ENCODE data around the gene PDLIM5. TPM values are rescaled to one million over a fixed set of nuclear protein-coding genes. Genes with fewer than 3 reads are reported as not detected.
"Not testable (repeated sequence)": the region's sequence is repeated elsewhere in the genome, so short reads cannot be mapped to it uniquely, and the experiment has no call there.

Gene PDLIM5
- total RNA-seq, 5 donors from 2014 or later (not counting 1 experiment from before 2014, with no cell fraction given): 27.1 to 32.0 (median 29.6) TPM

DNA sequence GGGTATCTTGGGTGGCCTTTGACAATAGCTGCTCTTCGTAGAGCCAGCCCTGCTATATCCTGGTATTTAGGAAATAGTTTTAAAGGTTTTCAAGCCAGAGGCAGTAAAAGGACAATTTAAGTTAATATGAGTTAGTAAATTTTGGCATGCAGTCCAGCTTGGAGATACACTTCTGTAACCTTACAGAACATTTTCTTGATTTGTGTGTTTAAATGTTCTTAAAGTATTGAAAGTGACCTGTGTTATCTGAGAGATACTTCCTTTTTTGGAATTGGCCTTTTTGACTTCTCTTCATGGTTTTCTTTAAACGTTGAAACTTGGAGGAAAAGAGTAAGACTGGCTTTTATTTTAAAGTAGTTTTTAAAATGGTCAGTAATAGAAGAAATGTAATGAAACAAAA lies 25.5 kb downstream of the PDLIM5 start:
- H3K4me1 ChIP-seq (ENCODE audit: control insufficient read depth in 1 of 2, extremely low read depth in 1 of 2, insufficient read depth in 2 of 2, low read length in 2 of 2): no peaks in the 10 kb centered on the region
- peaks cover 6% of the 10 kb centered on the region for H3K36me3 Mint-ChIP-seq
- H3K27ac Mint-ChIP-seq: no peak overlapping the region
- H3K36me3 ChIP-seq (ENCODE audit: control insufficient read depth in 2 of 2, extremely low read depth in 1 of 2, insufficient read depth in 1 of 2, low read length in 1 of 2): no peaks in the 10 kb centered on the region
- ATAC-seq (replicated peaks in 1 of 4) (no peak), DNase-seq (no peak)
- H3K4me3 Mint-ChIP-seq: no peak overlapping the region
- no peaks in the 10 kb centered on the region for H3K27me3 Mint-ChIP-seq
- H3K4me3 ChIP-seq (ENCODE audit: control insufficient read depth in 1 of 2, extremely low read depth in 1 of 2, low read length in 1 of 2): no peak overlapping the region
- no CpG with 5 or more reads among the region's 2 CpGs for WGBS (ENCODE audit: insufficient coverage)
- no peaks in the 10 kb centered on the region for H3K9me3 Mint-ChIP-seq
- ChIA-PET POLR2A (no interaction called here), CTCF (no interaction called here)
- no peak overlapping the region for H3K27ac ChIP-seq (ENCODE audit: low read length)
- no peaks in the 10 kb centered on the region for H3K27me3 ChIP-seq (replicated peaks in 1 of 2; ENCODE audit: control insufficient read depth in 2 of 2, extremely low read depth in 1 of 2, insufficient read depth in 2 of 2, low read length in 1 of 2)
- H3K9me3 ChIP-seq: no peaks in the 10 kb centered on the region
- H3K4me1 Mint-ChIP-seq: peaks cover 7 to 12% (median 8%) of the 10 kb centered on the region in 3 donors

GRCh38 chr4:94478805-94479204 lies 27.1 kb downstream of the PDLIM5 start:
- H3K9me3 Mint-ChIP-seq; DNase-seq; H3K27me3 ChIP-seq (replicated peaks in 1 of 2; ENCODE audit: control insufficient read depth in 2 of 2, extremely low read depth in 1 of 2, insufficient read depth in 2 of 2, low read length in 1 of 2); H3K4me3 ChIP-seq (ENCODE audit: control insufficient read depth in 1 of 2, extremely low read depth in 1 of 2, low read length in 1 of 2); POLR2A ChIA-PET; H3K36me3 Mint-ChIP-seq; H3K27ac ChIP-seq (ENCODE audit: low read length); CTCF ChIA-PET; H3K27ac Mint-ChIP-seq; H3K9me3 ChIP-seq; H3K4me1 ChIP-seq (ENCODE audit: control insufficient read depth in 1 of 2, extremely low read depth in 1 of 2, insufficient read depth in 2 of 2, low read length in 2 of 2); H3K4me3 Mint-ChIP-seq; ATAC-seq (replicated peaks in 1 of 4); H3K36me3 ChIP-seq (ENCODE audit: control insufficient read depth in 2 of 2, extremely low read depth in 1 of 2, insufficient read depth in 1 of 2, low read length in 1 of 2); H3K27me3 Mint-ChIP-seq; H3K4me1 Mint-ChIP-seq: not testable (repeated sequence)
- WGBS (ENCODE audit: insufficient coverage): 88% methylated on average over 2 of the region's 3 CpGs

DNA sequence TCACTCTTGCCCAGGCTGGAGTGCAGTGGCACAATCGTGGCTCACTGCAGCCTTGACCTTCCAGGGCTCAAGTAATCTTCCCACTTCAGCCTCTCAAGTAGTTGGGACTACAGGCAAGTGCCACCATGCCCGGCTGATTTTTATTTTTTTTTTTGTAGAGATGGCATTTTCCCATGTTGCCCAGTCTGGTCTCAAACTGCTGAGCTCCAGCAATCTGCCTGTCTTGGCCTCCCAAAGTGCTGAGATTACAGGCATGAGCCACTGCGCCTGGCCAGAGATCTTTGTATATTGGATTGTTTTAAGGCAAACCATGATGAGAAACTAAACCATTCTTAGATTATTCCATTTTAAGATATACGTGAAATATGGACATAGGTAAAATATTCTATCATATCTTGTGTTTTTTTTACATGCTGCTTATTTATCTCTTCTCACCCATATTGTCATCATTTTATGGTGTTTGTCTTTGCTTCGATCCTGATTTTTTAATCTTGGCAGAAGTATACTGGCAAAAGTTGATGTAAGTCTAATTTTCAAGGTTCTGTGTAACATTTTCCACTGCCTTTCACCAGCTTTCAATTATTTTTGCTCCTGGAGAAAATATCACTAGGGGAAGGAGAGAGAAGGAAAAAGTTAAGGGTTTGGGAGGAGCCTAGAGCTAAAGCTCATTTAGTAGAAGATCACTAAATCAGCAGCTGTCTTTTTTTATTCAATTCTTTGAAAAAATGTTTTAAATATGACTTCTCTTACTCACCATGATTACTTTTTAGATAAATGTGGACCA lies 27.8 kb downstream of the PDLIM5 start:
- Mint-ChIP-seq H3K9me3 (no peaks in the 10 kb centered on the region), H3K27ac (no peak overlapping the region), H3K27me3 (no peaks in the 10 kb centered on the region), H3K36me3 (peaks cover 2% of the 10 kb centered on the region), H3K4me1 (peaks cover 7 to 9% (median 8%) of the 10 kb centered on the region in 3 donors), H3K4me3 (no peak overlapping the region)
- ChIA-PET POLR2A (no interaction called here), CTCF (no interaction called here)
- 100% methylated on average over 1 of the region's 5 CpGs for WGBS (ENCODE audit: insufficient coverage)
- no peak for DNase-seq
- H3K4me1 ChIP-seq (ENCODE audit: control insufficient read depth in 1 of 2, extremely low read depth in 1 of 2, insufficient read depth in 2 of 2, low read length in 2 of 2): no peaks in the 10 kb centered on the region
- H3K9me3 ChIP-seq: no peaks in the 10 kb centered on the region
- H3K36me3 ChIP-seq (ENCODE audit: control insufficient read depth in 2 of 2, extremely low read depth in 1 of 2, insufficient read depth in 1 of 2, low read length in 1 of 2): no peaks in the 10 kb centered on the region
- H3K4me3 ChIP-seq (ENCODE audit: control insufficient read depth in 1 of 2, extremely low read depth in 1 of 2, low read length in 1 of 2): no peak overlapping the region
- no peaks in the 10 kb centered on the region for H3K27me3 ChIP-seq (replicated peaks in 1 of 2; ENCODE audit: control insufficient read depth in 2 of 2, extremely low read depth in 1 of 2, insufficient read depth in 2 of 2, low read length in 1 of 2)
- no peak overlapping the region for H3K27ac ChIP-seq (ENCODE audit: low read length)
- ATAC-seq (replicated peaks in 1 of 4): no peak

DNA sequence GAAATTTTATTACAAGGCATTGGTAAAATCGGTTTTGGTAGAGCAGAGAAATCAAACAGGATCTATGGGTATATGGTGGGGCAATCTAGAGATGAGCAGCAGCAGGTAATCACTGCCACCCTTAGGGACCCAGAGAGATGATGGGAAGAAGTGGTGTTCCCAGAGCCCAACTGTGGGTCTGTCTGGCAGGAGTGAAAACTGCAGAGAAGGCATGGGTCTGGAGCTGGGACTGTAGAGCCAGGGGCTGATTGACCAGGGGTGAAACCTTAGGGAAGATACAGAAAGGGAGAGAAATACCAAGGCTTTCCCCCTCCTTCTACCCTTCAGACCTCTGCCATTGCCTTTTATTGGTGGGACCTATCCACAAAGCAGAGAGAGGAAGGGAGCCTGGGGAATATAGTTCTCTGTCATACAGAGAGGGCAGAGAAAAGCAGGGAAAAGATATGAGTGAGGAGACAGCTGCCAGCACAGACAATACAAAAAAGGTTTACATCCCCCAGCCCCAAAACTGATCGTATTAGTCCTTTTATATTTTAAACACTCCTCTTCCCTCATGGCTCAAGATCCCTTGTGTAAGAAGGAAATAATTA lies 28.7 kb downstream of the PDLIM5 start:
- DNase-seq (no peak), ATAC-seq (replicated peaks in 1 of 4) (no peak)
- WGBS (ENCODE audit: insufficient coverage): 100% methylated on average over 1 of the region's 2 CpGs
- H3K27ac Mint-ChIP-seq: no peak overlapping the region
- no peak overlapping the region for H3K4me3 Mint-ChIP-seq
- H3K27me3 Mint-ChIP-seq: no peaks in the 10 kb centered on the region
- CTCF ChIA-PET: no interaction called here
- no peak overlapping the region for H3K27ac ChIP-seq (ENCODE audit: low read length)
- POLR2A ChIA-PET: no interaction called here
- H3K36me3 Mint-ChIP-seq: peaks cover 2% of the 10 kb centered on the region
- H3K4me1 ChIP-seq (ENCODE audit: control insufficient read depth in 1 of 2, extremely low read depth in 1 of 2, insufficient read depth in 2 of 2, low read length in 2 of 2): no peaks in the 10 kb centered on the region
- H3K4me3 ChIP-seq (ENCODE audit: control insufficient read depth in 1 of 2, extremely low read depth in 1 of 2, low read length in 1 of 2): no peak overlapping the region
- H3K27me3 ChIP-seq (replicated peaks in 1 of 2; ENCODE audit: control insufficient read depth in 2 of 2, extremely low read depth in 1 of 2, insufficient read depth in 2 of 2, low read length in 1 of 2): no peaks in the 10 kb centered on the region
- no peaks in the 10 kb centered on the region for H3K9me3 ChIP-seq
- H3K36me3 ChIP-seq (ENCODE audit: control insufficient read depth in 2 of 2, extremely low read depth in 1 of 2, insufficient read depth in 1 of 2, low read length in 1 of 2): no peaks in the 10 kb centered on the region
- no peaks in the 10 kb centered on the region for H3K9me3 Mint-ChIP-seq
- H3K4me1 Mint-ChIP-seq: peaks cover 7 to 12% (median 11%) of the 10 kb centered on the region in 3 donors

DNA sequence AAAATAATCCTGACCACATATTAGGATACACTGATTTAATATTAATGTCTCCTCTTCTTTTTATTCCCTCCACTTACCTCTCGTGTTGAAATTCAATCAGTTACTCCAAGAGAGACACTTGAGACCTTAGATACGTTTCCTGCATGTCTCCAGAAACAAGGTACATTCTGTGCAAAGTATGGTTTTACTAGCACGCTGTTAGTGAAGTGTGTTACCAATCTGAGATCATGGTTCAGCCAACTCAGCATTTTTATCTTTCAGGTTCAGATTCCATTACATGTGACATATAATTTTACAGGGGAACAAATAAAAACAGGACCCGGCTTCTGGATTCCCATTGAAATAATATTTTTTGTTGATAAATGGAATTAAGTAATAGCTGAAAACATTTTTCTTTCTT lies 32.2 kb downstream of the PDLIM5 start:
- Histone ChIP-seq H3K27ac (ENCODE audit: low read length) (no peak overlapping the region), H3K27me3 (replicated peaks in 1 of 2; ENCODE audit: control insufficient read depth in 2 of 2, extremely low read depth in 1 of 2, insufficient read depth in 2 of 2, low read length in 1 of 2) (no peaks in the 10 kb centered on the region), H3K36me3 (ENCODE audit: control insufficient read depth in 2 of 2, extremely low read depth in 1 of 2, insufficient read depth in 1 of 2, low read length in 1 of 2) (no peaks in the 10 kb centered on the region), H3K4me1 (ENCODE audit: control insufficient read depth in 1 of 2, extremely low read depth in 1 of 2, insufficient read depth in 2 of 2, low read length in 2 of 2) (no peaks in the 10 kb centered on the region), H3K9me3 (no peaks in the 10 kb centered on the region), H3K4me3 (ENCODE audit: control insufficient read depth in 1 of 2, extremely low read depth in 1 of 2, low read length in 1 of 2) (no peak overlapping the region)
- DNase-seq (no peak), ATAC-seq (replicated peaks in 1 of 4) (no peak)
- Mint-ChIP-seq H3K4me3 (no peak overlapping the region), H3K27me3 (no peaks in the 10 kb centered on the region), H3K27ac (no peak overlapping the region), H3K4me1 (peaks cover 0 to 13% (median 4%) of the 10 kb centered on the region in 3 donors), H3K36me3 (no peaks in the 10 kb centered on the region), H3K9me3 (no peaks in the 10 kb centered on the region)
- WGBS (ENCODE audit: insufficient coverage): 60% methylated on average over 1 of the region's 4 CpGs
- CTCF ChIA-PET: interaction anchor here in 1 of 2 donors (0.6 kb wide), 1 partner anchor 23 kb away, joined by 3 read pairs; no protein-coding TSS in a partner anchor
- POLR2A ChIA-PET: interaction anchor here in 1 of 2 donors (0.6 kb wide), 1 partner anchor 46 kb away, joined by 3 read pairs; no protein-coding TSS in a partner anchor

GRCh38 chr4:94484818-94485217 lies 33.1 kb downstream of the PDLIM5 start:
- ChIA-PET CTCF (no interaction called here), POLR2A (no interaction called here)
- Histone ChIP-seq H3K4me1 (ENCODE audit: control insufficient read depth in 1 of 2, extremely low read depth in 1 of 2, insufficient read depth in 2 of 2, low read length in 2 of 2) (no peaks in the 10 kb centered on the region), H3K27ac (ENCODE audit: low read length) (no peak overlapping the region), H3K9me3 (no peaks in the 10 kb centered on the region), H3K4me3 (ENCODE audit: control insufficient read depth in 1 of 2, extremely low read depth in 1 of 2, low read length in 1 of 2) (no peak overlapping the region), H3K27me3 (replicated peaks in 1 of 2; ENCODE audit: control insufficient read depth in 2 of 2, extremely low read depth in 1 of 2, insufficient read depth in 2 of 2, low read length in 1 of 2) (no peaks in the 10 kb centered on the region), H3K36me3 (ENCODE audit: control insufficient read depth in 2 of 2, extremely low read depth in 1 of 2, insufficient read depth in 1 of 2, low read length in 1 of 2) (no peaks in the 10 kb centered on the region)
- no peak overlapping the region for H3K27ac Mint-ChIP-seq
- no peak overlapping the region for H3K4me3 Mint-ChIP-seq
- DNase-seq: no peak
- ATAC-seq (replicated peaks in 1 of 4): no peak
- peaks cover 0 to 10% (median 4%) of the 10 kb centered on the region in 3 donors for H3K4me1 Mint-ChIP-seq
- H3K36me3 Mint-ChIP-seq: no peaks in the 10 kb centered on the region
- H3K27me3 Mint-ChIP-seq: no peaks in the 10 kb centered on the region
- WGBS (ENCODE audit: insufficient coverage): no CpG with 5 or more reads among the region's 2 CpGs
- no peaks in the 10 kb centered on the region for H3K9me3 Mint-ChIP-seq
